Neuron (in vitro differentiated cells): ENCODE measurements around the gene KRTAP2-1.

Experiments
- H2AFZ ChIP-seq: one replicate; pipeline ENCODE4 v1.6.1; 2013; ENCODE audit warnings: low read depth, mild to moderate bottlenecking, inconsistent platforms, low read length, moderate library complexity
- H3K27me3 ChIP-seq: one replicate; pipeline ENCODE4 v1.6.1; 2013; ENCODE audit warnings: low read length; ENCODE audit not compliant: insufficient read depth
- H3K36me3 ChIP-seq: one replicate; pipeline ENCODE4 v1.6.1; 2013; ENCODE audit warnings: low read length; ENCODE audit not compliant: insufficient read depth
- H3K4me1 ChIP-seq: one replicate; pipeline ENCODE4 v1.6.1; 2013; ENCODE audit warnings: low read length; ENCODE audit not compliant: insufficient read depth
- H3K4me3 ChIP-seq: 2 replicates; pipeline ENCODE4 v1.5.1; 2013; ENCODE audit warnings: mild to moderate bottlenecking, low read length, moderate library complexity
- H3K9me3 ChIP-seq: one replicate; pipeline ENCODE4 v1.6.1; 2013; ENCODE audit warnings: low read length

KRTAP2-1 gene

GRCh38 chr17:40996829-40997228, 50.3 kb downstream of the KRTAP2-1 start:
- Histone ChIP-seq H3K27me3 (no peaks in the 10 kb centered on the region), H3K4me3 (no peak overlapping the region), H2AFZ (no peak overlapping the region), H3K36me3 (no peaks in the 10 kb centered on the region), H3K4me1 (no peaks in the 10 kb centered on the region), H3K9me3 (no peaks in the 10 kb centered on the region)
